Astrocyte (in vitro differentiated cells and primary cell): ENCODE results near the gene RASIP1. TPM values are rescaled to one million over a fixed set of nuclear protein-coding genes. Genes with fewer than 3 reads are reported as not detected.

Experiments
- DNase-seq: peaks from one replicate; pipeline ENCODE4 v3.0.0-alpha.2; 2010; ENCODE audit warnings: low read depth
- FAIRE-seq: peaks from 2 replicates; lab custom pipeline; 2011; peaks lifted over from hg19 to GRCh38; lab: Jason Lieb, UNC
- H2AFZ ChIP-seq: 2 replicates; pipeline ENCODE4 v1.6.0; 2012; ENCODE audit warnings: low read depth, low read length, inconsistent platforms
- H3K27ac ChIP-seq: 2 replicates; pipeline ENCODE4 v1.5.1; 2011; ENCODE audit warnings: low read depth, low read length, inconsistent platforms
- H3K27me3 ChIP-seq: 2 replicates; pipeline ENCODE4 v1.6.0; 2011; ENCODE audit warnings: low read length, inconsistent platforms; ENCODE audit not compliant: insufficient read depth
- H3K36me3 ChIP-seq: 2 replicates; pipeline ENCODE4 v1.5.1; 2011; ENCODE audit warnings: low read length, inconsistent platforms; ENCODE audit not compliant: insufficient read depth
- H3K4me1 ChIP-seq: 2 replicates; pipeline ENCODE4 v1.5.1; 2011; ENCODE audit warnings: low read length, inconsistent platforms; ENCODE audit not compliant: insufficient read depth
- H3K4me2 ChIP-seq: 2 replicates; pipeline ENCODE4 v1.6.0; 2012; ENCODE audit warnings: low read length, inconsistent platforms
- H3K4me3 ChIP-seq: 2 replicates; pipeline ENCODE4 v1.5.1; 2011; ENCODE audit warnings: low read depth, mild to moderate bottlenecking, low read length, inconsistent platforms; ENCODE audit not compliant: insufficient read depth
- H3K79me2 ChIP-seq: 2 replicates; pipeline ENCODE4 v1.6.0; 2012; ENCODE audit warnings: mild to moderate bottlenecking, low read length, inconsistent platforms; ENCODE audit not compliant: insufficient read depth
- H3K9ac ChIP-seq: 2 replicates; pipeline ENCODE4 v1.6.0; 2012; ENCODE audit warnings: mild to moderate bottlenecking, low read length, inconsistent platforms
- H3K9me3 ChIP-seq: 2 replicates; pipeline ENCODE4 v1.5.1; 2012; ENCODE audit warnings: low read depth, mild to moderate bottlenecking, low read length, inconsistent platforms; ENCODE audit not compliant: insufficient read depth
- H4K20me1 ChIP-seq: 2 replicates; pipeline ENCODE4 v1.6.0; 2012; ENCODE audit warnings: low read length, inconsistent platforms; ENCODE audit not compliant: insufficient read depth
- H3K27ac Mint-ChIP-seq: one replicate; pipeline ENCODE4 v1.8.0; 2021; ENCODE audit warnings: mild to moderate bottlenecking, mixed read lengths; ENCODE audit not compliant: unreplicated experiment
- H3K27me3 Mint-ChIP-seq: one replicate; pipeline ENCODE4 v1.8.0; 2021; ENCODE audit warnings: low read depth, mixed read lengths; ENCODE audit not compliant: unreplicated experiment
- H3K36me3 Mint-ChIP-seq: one replicate; pipeline ENCODE4 v1.8.0; 2021; ENCODE audit warnings: low read depth, mixed read lengths; ENCODE audit not compliant: unreplicated experiment
- H3K4me1 Mint-ChIP-seq: one replicate; pipeline ENCODE4 v1.8.0; 2021; ENCODE audit warnings: low read depth, mixed read lengths; ENCODE audit not compliant: unreplicated experiment
- H3K4me3 Mint-ChIP-seq: one replicate; pipeline ENCODE4 v1.8.0; 2021; ENCODE audit warnings: mild to moderate bottlenecking, moderate library complexity, mixed read lengths; ENCODE audit not compliant: unreplicated experiment
- H3K9me3 Mint-ChIP-seq: one replicate; pipeline ENCODE4 v1.8.0; 2021; ENCODE audit warnings: mild to moderate bottlenecking, mixed read lengths; ENCODE audit not compliant: unreplicated experiment
- CTCF ChIP-seq: IDR thresholded peaks from 2 replicates; pipeline ENCODE4 v1.5.1; 2011; ENCODE audit warnings: low read depth, mild to moderate bottlenecking, inconsistent platforms, low read length, moderate library complexity; ENCODE audit not compliant: insufficient read depth
- EZH2 ChIP-seq: IDR thresholded peaks from 2 replicates; pipeline ENCODE4 v1.6.1; 2012; ENCODE audit warnings: mild to moderate bottlenecking, low read length, inconsistent platforms; ENCODE audit not compliant: insufficient read depth
- total RNA-seq: library from RNA; stranded (reverse); gene quantifications from 2 replicates; pipeline ENCODE4 v1.2.1, GENCODE V29; 2021

Gene RASIP1
- total RNA-seq, 1 donor from 2014 or later = 0.68 TPM

GRCh38 chr19:48728911-48729664 is 11.3 kb downstream of the RASIP1 start:
- Histone ChIP-seq H3K4me3 (no peak overlapping the region), H2AFZ (peak overlapping the region; percentile 26), H3K4me2 (peak overlapping the region; percentile 26), H3K9ac (no peak overlapping the region), H3K9me3 (no peaks in the 10 kb centered on the region), H3K36me3 (no peaks in the 10 kb centered on the region), H3K27ac (no peak overlapping the region), H3K79me2 (no peaks in the 10 kb centered on the region), H3K4me1 (peaks cover 6% of the 10 kb centered on the region), H4K20me1 (no peaks in the 10 kb centered on the region), H3K27me3 (peaks cover 5% of the 10 kb centered on the region)
- peaks cover 2% of the 10 kb centered on the region for H3K36me3 Mint-ChIP-seq
- no peak overlapping the region for H3K27ac Mint-ChIP-seq
- H3K4me1 Mint-ChIP-seq = peaks cover 8% of the 10 kb centered on the region
- TF ChIP-seq EZH2 (no peak), CTCF (no peak)
- H3K9me3 Mint-ChIP-seq = peaks cover 9% of the 10 kb centered on the region
- H3K4me3 Mint-ChIP-seq = no peak overlapping the region
- DNase-seq (no peak), FAIRE-seq (no peak)
- peaks cover 10% of the 10 kb centered on the region for H3K27me3 Mint-ChIP-seq

- Histone ChIP-seq H3K27ac (no peak overlapping the region), H4K20me1 (no peaks in the 10 kb centered on the region), H3K9me3 (no peaks in the 10 kb centered on the region), H3K9ac (no peak overlapping the region), H3K4me2 (no peak overlapping the region), H3K36me3 (no peaks in the 10 kb centered on the region), H3K4me1 (peaks cover 6% of the 10 kb centered on the region), H2AFZ (no peak overlapping the region), H3K4me3 (no peak overlapping the region), H3K27me3 (no peaks in the 10 kb centered on the region), H3K79me2 (no peaks in the 10 kb centered on the region)
- Mint-ChIP-seq H3K36me3 (peaks cover 2% of the 10 kb centered on the region), H3K4me1 (peaks cover 8% of the 10 kb centered on the region), H3K27ac (no peak overlapping the region), H3K4me3 (no peak overlapping the region), H3K27me3 (peaks cover 4% of the 10 kb centered on the region), H3K9me3 (peaks cover 9% of the 10 kb centered on the region)
- TF ChIP-seq EZH2 (no peak), CTCF (no peak)
- no peak for FAIRE-seq
- DNase-seq = no peak
These were observed 13.9 kb downstream of the RASIP1 start for GRCh38 chr19:48726556-48726955.
